NB4 (cell line): Measurements from ENCODE around the gene CDHR4.
"Not testable (repeated sequence)": the region's sequence is repeated elsewhere in the genome, so short reads cannot be mapped to it uniquely, and the experiment has no call there.

Experiments
- DNase-seq: peaks from one replicate; pipeline ENCODE4 v3.0.0; 2010; ENCODE audit warnings: low read depth
- H3K4me3 ChIP-seq: one replicate; pipeline ENCODE4 v1.5.1; 2011; ENCODE audit warnings: mild to moderate bottlenecking, low read depth, low read length, moderate library complexity
- CTCF ChIP-seq: IDR thresholded peaks from one replicate; pipeline ENCODE4 v1.5.1; 2012; ENCODE audit warnings: low read depth, low read length
- MAX ChIP-seq: IDR thresholded peaks from 2 replicates; pipeline ENCODE4 v1.6.1; 2011; ENCODE audit warnings: low read depth, low read length
- MYC ChIP-seq: IDR thresholded peaks from 2 replicates; pipeline ENCODE4 v1.6.1; 2011; ENCODE audit warnings: low read depth, low read length
- POLR2A ChIP-seq: IDR thresholded peaks from 2 replicates; pipeline ENCODE4 v1.6.1; 2011; ENCODE audit warnings: mild to moderate bottlenecking; ENCODE audit not compliant: insufficient read length; ENCODE audit errors: extremely low read depth

The CDHR4 gene

GRCh38 chr3:49779358-49780079 lies 20.2 kb downstream of the CDHR4 start:
- no peak for DNase-seq
- TF ChIP-seq MYC (no peak), POLR2A (no peak)
- no peak overlapping the region for H3K4me3 ChIP-seq

DNA sequence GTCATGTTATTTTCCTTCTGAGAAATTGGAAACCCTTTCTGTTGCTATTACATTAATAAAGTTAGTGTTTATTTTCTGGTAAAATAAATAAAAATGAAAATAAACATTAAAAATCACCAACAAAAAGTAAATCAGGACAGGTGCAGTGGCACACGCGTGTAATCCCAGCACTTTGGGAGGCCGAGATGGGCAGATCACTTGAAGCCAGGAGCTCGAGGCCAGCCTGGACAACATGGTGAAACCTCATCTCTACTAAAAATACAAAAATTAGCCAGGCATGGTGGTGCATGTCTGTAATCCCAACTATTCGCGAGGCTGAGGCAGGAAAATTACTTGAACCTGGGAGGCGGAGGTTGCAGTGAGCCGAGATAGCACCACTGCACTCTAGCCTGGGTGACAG lies 23.6 kb downstream of the CDHR4 start:
- DNase-seq = not testable (repeated sequence)

GRCh38 chr3:49775538-49775937 lies 24.1 kb downstream of the CDHR4 start:
- TF ChIP-seq CTCF = no peak
- TF ChIP-seq MYC = no peak
- no peak for TF ChIP-seq POLR2A
- TF ChIP-seq MAX = no peak

More for the DNA sequence above, 23.6 kb downstream of the CDHR4 start:
- H3K4me3 ChIP-seq = not testable (repeated sequence)

GRCh38 chr3:49772703-49773102 lies 27.0 kb downstream of the CDHR4 start:
- no peak for DNase-seq
- H3K4me3 ChIP-seq = no peak overlapping the region
- TF ChIP-seq MAX = no peak
- TF ChIP-seq MYC = no peak
- no peak for TF ChIP-seq POLR2A
- no peak for TF ChIP-seq CTCF

More at GRCh38 chr3:49775538-49775937, 24.1 kb downstream of the CDHR4 start:
- H3K4me3 ChIP-seq = no peak overlapping the region
- DNase-seq = no peak

DNA sequence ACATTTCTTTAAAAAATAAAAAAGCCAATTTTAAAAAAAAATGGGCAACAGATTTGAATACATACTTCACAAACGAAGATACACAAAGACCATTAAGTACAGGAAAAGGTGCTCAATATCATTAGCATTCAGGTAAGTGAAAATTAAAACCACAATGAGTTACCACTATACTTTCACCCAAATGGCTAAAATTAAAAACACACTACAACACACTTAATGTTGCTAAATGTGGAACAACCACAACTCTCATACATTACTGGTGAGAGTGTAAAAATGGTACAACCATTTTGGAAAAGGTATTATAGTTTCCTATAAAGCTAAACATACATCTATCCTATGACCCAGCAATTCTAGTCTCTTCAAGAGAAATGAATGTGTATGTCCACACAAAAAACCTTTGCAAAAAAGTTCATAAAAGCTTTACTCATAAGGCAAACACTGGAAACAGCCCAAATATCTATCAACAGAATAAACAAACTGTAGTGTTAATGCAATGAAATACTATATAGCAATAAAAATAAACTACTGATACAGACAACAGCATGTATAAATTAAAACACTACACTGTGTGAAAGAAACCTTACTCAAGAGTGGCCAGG lies 28.2 kb downstream of the CDHR4 start:
- no peak overlapping the region for H3K4me3 ChIP-seq
- no peak for DNase-seq
- TF ChIP-seq CTCF (no peak), MAX (no peak), MYC (no peak), POLR2A (no peak)

- TF ChIP-seq MAX (no peak), POLR2A (no peak), MYC (no peak), CTCF (no peak)
- H3K4me3 ChIP-seq = no peak overlapping the region
- DNase-seq = no peak
Measured at GRCh38 chr3:49769926-49770325, 29.7 kb downstream of the CDHR4 start.
